Upper lobe of left lung (tissue), 6 donors: ENCODE data around the gene RELCH. TPM values are rescaled to one million over a fixed set of nuclear protein-coding genes. Genes with fewer than 3 reads are reported as not detected.

Experiments used
- ATAC-seq, 2 donors: fragments of 200-7000 bp; cut with Tn5 transposase; one replicate each; pipeline ENCODE4 v1.9.1; 2022; ENCODE audit warnings: mild to moderate bottlenecking in 2 of 2, moderate library complexity in 2 of 2; ENCODE audit not compliant: low FRiP score in 2 of 2
- DNase-seq, 2 donors: peaks; one replicate each; pipeline ENCODE4 v3.0.0-alpha.2; 2019 to 2020
- H3K27ac ChIP-seq, 4 donors: fragments of 200-600 bp; sonication (generic); one replicate each; pipeline ENCODE4 v1.5.1; 2016 to 2019
- H3K27me3 ChIP-seq, 4 donors: fragments of 200-600 bp; sonication (generic); one replicate each; pipeline ENCODE4 v1.5.1; 2017 to 2019
- H3K36me3 ChIP-seq, 4 donors: fragments of 200-600 bp; sonication (generic); one replicate each; pipeline ENCODE4 v1.5.1; 2016 to 2019
- H3K4me1 ChIP-seq, 4 donors: fragments of 200-600 bp; sonication (generic); one replicate each; pipeline ENCODE4 v1.5.1; 2018 to 2019
- H3K4me3 ChIP-seq, 4 donors: fragments of 200-600 bp; sonication (generic); one replicate each; pipeline ENCODE4 v1.5.1; 2017 to 2019; ENCODE audit warnings: mild to moderate bottlenecking in 2 of 4, moderate library complexity in 1 of 4
- H3K9me3 ChIP-seq, 4 donors: fragments of 200-600 bp; sonication (generic); one replicate each; pipeline ENCODE4 v1.5.1; 2018 to 2019
- EP300 ChIP-seq, 4 donors: sonication (generic); formaldehyde crosslinking; IDR thresholded peaks; one replicate each; pipeline ENCODE4 v1.5.1; 2017; ENCODE audit warnings: antibody characterized with exemption in 4 of 4, control low read depth in 2 of 4
- POLR2A ChIP-seq, 4 donors: fragments of 450-650 bp; IDR thresholded peaks; one replicate each; pipeline ENCODE4 v1.5.1; 2016 to 2017; ENCODE audit warnings: antibody characterized with exemption in 4 of 4, mild to moderate bottlenecking in 2 of 4
- POLR2AphosphoS5 ChIP-seq, 2 donors: sonication (generic); formaldehyde crosslinking; IDR thresholded peaks; one replicate each; pipeline ENCODE4 v1.5.1; 2017; ENCODE audit warnings: antibody characterized with exemption in 2 of 2
- WGBS, 2 donors: methylation state at CpG; one replicate each; pipeline ENCODE4 v1.1.5; 2017 to 2018; 5-methylcytosine and 5-hydroxymethylcytosine counted together
- total RNA-seq, 6 donors: library from RNA; depleted of rRNA in 4 of 6; stranded (reverse); fragments of >200 nt in 4 of 6; gene quantifications; one replicate each; pipeline versions ENCODE4 v1.1.0 to v1.2.1, GENCODE V29; 2016 to 2021
- TF ChIP-seq, protein P1 (sequence below), 6 experiments: fragments of 450-650 bp in 4 of 6; fragments of 200-600 bp in 2 of 6; sonication (generic) in 2 of 6; IDR thresholded peaks; one replicate each; pipeline ENCODE4 v1.5.1; 2016 to 2019; ENCODE audit warnings: antibody characterized with exemption in 6 of 6
- donor health status: DM: no; HTN: no; CAD: no; lungs with moderate emphysema.
- donor health status: DM: no; HTN: yes; CAD: no; lungs with severe emphysema.

Gene RELCH
- total RNA-seq, 6 donors from 2014 or later: 27.8 to 66.7 (median 35.8) TPM

DNA sequence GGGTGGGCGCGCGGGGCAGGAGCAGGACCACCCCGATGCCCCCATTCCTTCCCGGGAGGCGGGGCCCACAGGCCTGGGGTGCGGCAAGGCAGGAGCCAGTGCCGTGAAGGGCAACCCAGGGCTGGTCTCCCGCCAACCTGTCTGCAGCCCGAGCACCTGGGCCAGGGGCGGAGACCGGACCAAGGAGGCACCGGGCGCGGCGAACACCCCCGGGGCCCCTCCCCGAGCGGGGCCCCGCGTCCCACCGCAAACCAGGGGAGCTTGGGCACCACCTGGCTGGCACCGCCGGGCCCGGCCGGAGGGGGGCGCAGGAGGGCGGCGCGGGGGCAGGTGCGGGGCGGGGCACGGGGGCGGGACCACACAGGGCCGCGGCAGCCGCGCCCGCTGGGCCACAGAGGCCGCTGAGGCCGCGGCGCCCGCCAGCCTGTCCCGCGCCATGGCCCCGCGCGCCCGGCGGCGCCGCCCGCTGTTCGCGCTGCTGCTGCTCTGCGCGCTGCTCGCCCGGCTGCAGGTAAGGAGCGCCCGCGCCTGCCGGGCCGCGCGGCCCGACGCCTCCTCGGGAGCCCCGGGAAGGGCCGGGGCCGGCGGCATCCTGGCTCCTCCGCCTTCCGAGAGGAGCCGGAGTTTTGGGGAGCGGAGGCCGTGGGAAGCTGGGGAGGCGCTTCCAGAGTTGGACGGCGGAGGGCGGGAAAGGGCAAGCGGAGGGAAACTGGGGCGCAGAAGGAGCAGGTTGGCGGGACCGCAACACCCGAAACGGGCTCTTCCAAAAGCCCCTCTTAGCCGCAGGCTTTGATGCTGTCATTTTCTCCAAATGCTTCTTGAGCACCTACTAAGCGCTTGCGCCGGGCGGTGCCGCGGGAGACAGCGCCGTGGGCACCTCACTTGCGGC lies 138.1 kb downstream of the RELCH start, which contains the start of gene TNFRSF11A:
Gene TNFRSF11A, plus strand, starts transcription at position 394 of the 889 bp plus-strand sequence. Its CDS starts 43 bp downstream, at position 437.
- ATAC-seq: peak; percentile 69 to 76
- H3K9me3 ChIP-seq: no peaks in the 10 kb centered on the region
- WGBS, 2 donors: 5% methylated on average over 17 to 42 of the region's 99 CpGs
- H3K27me3 ChIP-seq: peaks cover 0 to 20% (median 6%) of the 10 kb centered on the region in 4 donors
- peak within 1 kb of the TSS; percentile 27 to 62 (median 54) for H3K4me3 ChIP-seq
- H3K27ac ChIP-seq: no peak within 1 kb of the TSS
- H3K4me1 ChIP-seq: peaks cover 26 to 41% (median 30%) of the 10 kb centered on the region in 4 donors
- DNase-seq: peak; percentile 61 to 93
- no peaks in the 10 kb centered on the region for H3K36me3 ChIP-seq
- TF ChIP-seq POLR2A (IDR thresholded peaks at IDR 0.05) (no peak), EP300 (IDR thresholded peaks at IDR 0.05) (no peak)
- TF ChIP-seq, protein P1, sequence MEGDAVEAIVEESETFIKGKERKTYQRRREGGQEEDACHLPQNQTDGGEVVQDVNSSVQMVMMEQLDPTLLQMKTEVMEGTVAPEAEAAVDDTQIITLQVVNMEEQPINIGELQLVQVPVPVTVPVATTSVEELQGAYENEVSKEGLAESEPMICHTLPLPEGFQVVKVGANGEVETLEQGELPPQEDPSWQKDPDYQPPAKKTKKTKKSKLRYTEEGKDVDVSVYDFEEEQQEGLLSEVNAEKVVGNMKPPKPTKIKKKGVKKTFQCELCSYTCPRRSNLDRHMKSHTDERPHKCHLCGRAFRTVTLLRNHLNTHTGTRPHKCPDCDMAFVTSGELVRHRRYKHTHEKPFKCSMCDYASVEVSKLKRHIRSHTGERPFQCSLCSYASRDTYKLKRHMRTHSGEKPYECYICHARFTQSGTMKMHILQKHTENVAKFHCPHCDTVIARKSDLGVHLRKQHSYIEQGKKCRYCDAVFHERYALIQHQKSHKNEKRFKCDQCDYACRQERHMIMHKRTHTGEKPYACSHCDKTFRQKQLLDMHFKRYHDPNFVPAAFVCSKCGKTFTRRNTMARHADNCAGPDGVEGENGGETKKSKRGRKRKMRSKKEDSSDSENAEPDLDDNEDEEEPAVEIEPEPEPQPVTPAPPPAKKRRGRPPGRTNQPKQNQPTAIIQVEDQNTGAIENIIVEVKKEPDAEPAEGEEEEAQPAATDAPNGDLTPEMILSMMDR (IDR thresholded peaks at IDR 0.05): peak; percentile 33 to 50 (median 42)

DNA sequence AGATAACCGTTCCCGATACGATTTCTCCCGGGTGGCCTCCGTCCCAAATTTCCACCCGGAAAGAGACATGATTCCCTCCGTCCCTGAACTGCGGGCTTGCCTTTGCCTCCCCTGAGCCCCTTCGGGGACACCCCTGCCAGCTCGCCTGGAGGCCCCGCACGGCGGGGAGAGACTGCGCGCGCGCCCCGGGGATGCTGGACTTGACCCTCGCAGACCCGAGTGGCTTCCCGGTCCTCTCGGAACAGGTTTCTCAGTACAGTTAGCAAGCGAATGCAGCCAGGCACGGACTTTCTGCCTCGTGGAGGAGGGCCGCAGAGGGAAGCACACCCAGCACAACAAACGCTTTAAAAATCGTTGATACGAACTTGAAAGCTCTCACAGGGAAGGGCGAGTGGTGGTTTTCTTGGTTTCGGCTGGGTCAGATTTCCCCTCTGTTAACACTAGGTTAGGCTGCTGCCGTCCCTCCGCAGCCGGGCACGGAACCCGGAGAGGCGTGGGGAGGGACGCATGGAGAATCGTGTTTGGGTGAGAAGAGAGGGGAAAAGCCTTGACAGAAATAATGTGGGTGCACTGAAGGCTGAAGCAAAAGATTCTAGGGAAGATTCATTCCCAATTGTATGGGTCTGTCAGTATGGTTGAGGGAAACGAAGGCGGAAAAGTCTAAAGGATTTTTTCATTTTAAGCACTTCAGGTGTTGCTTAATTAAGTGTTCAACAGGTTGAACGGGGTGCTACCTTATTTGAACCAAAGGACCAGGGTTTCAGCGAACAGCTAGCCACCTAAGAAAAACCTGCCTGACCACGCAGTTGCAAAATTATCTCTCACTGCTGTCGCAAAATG lies 139.0 kb downstream of the RELCH start:
- WGBS, 2 donors: 6 to 8% methylated on average over 32 to 45 of the region's 45 CpGs

DNA sequence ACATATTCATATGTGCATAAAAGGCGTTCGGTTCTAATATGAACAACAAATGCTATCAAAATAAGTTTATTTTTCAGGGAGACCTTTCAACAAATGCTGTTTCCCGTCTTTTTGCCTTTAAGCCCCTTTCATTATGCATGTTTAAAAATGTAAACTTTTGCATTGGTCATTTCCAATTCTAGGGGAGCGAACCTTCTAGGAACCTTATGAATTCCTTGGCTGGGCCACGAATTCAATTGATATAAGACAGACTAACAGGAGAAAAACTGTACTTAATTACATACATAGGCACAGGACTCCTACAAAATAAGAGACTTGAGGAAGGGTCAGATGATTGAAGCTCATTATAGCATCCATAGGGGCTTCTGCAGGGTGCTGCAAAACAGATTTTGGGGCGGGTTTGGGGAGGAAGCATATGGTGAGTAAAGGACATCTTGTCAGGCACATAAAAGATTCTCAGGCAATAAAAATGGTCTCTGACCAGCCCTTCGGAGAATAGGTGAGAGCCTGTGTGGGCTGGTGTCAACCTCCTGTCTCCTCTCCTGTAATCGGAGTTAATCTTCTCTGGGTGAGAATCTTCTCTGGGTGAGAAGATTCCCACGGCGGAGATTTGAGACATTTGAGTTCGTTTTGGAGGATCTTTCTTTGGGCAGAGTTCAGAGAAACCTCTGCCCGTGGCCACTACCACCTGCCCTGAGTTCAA lies 139.7 kb downstream of the RELCH start:
- TF ChIP-seq POLR2A (IDR thresholded peaks at IDR 0.05): no peak
- no peak for TF ChIP-seq EP300 (IDR thresholded peaks at IDR 0.05)
- TF ChIP-seq, protein P1 (IDR thresholded peaks at IDR 0.05): no peak
- no peak for TF ChIP-seq POLR2AphosphoS5 (IDR thresholded peaks at IDR 0.05)
- Histone ChIP-seq H3K4me1 (peaks cover 26 to 41% (median 30%) of the 10 kb centered on the region in 4 donors), H3K27me3 (peaks cover 0 to 20% (median 6%) of the 10 kb centered on the region in 4 donors), H3K27ac (no peak overlapping the region), H3K9me3 (no peaks in the 10 kb centered on the region), H3K36me3 (no peaks in the 10 kb centered on the region), H3K4me3 (peak overlapping the region in 2 of 4 donors; percentile 58 to 62)
- no peak for ATAC-seq
- WGBS, 2 donors: 61 to 72% methylated on average over 11 to 12 of the region's 12 CpGs
- DNase-seq: no peak

More for the DNA sequence above, 139.0 kb downstream of the RELCH start:
- peak; percentile 47 to 86 for DNase-seq
- peak in 1 of 2 donors; percentile 46 for ATAC-seq
- no peaks in the 10 kb centered on the region for H3K9me3 ChIP-seq
- H3K27ac ChIP-seq: no peak overlapping the region
- H3K27me3 ChIP-seq: peaks cover 0 to 20% (median 6%) of the 10 kb centered on the region in 4 donors
- no peak for TF ChIP-seq EP300 (IDR thresholded peaks at IDR 0.05)
- H3K4me1 ChIP-seq: peaks cover 26 to 41% (median 30%) of the 10 kb centered on the region in 4 donors
- peak overlapping the region; percentile 27 to 62 (median 54) for H3K4me3 ChIP-seq
- H3K36me3 ChIP-seq: no peaks in the 10 kb centered on the region

DNA sequence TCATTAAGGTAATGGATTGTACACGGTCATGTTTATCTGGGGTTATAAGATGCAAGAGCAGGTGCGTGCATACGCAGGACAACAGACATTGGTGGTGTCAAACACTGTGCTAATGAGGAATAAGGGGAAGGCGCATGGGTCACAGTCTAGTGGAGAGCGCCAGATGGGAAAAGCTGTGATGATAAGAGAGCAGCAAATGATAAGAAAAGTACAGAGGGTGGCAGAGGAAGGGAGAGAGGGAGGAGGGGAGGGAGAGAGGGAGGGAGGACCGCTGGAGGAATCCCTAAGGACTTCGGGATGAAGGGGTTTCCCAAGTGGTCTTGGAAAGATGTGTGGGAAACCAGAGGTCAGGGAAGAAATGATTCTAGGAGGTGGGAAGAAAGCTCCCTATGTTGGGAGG lies 140.9 kb downstream of the RELCH start:
- ATAC-seq (no peak), DNase-seq (no peak)
- Histone ChIP-seq H3K36me3 (no peaks in the 10 kb centered on the region), H3K27me3 (peaks cover 0 to 20% (median 6%) of the 10 kb centered on the region in 4 donors), H3K9me3 (no peaks in the 10 kb centered on the region), H3K27ac (no peak overlapping the region), H3K4me3 (no peak overlapping the region), H3K4me1 (peaks cover 26 to 41% (median 30%) of the 10 kb centered on the region in 4 donors)
- WGBS, 2 donors: 80 to 87% methylated on average over 7 of the region's 7 CpGs
- no peak for TF ChIP-seq EP300 (IDR thresholded peaks at IDR 0.05)
- TF ChIP-seq POLR2A (IDR thresholded peaks at IDR 0.05): no peak
- TF ChIP-seq, protein P1 (IDR thresholded peaks at IDR 0.05): no peak
- no peak for TF ChIP-seq POLR2AphosphoS5 (IDR thresholded peaks at IDR 0.05)
